NCI-H524 treated with DMSO at 0.1 percent for 48 hours (cell line): ENCODE data around the gene TKT.
"Not testable (repeated sequence)": the region's sequence is repeated elsewhere in the genome, so short reads cannot be mapped to it uniquely, and the experiment has no call there.

Source experiments
- DNase-seq: peaks from one replicate; lab custom pipeline; 2025; lab: John Stamatoyannopoulos, UW

Gene TKT, protein sequence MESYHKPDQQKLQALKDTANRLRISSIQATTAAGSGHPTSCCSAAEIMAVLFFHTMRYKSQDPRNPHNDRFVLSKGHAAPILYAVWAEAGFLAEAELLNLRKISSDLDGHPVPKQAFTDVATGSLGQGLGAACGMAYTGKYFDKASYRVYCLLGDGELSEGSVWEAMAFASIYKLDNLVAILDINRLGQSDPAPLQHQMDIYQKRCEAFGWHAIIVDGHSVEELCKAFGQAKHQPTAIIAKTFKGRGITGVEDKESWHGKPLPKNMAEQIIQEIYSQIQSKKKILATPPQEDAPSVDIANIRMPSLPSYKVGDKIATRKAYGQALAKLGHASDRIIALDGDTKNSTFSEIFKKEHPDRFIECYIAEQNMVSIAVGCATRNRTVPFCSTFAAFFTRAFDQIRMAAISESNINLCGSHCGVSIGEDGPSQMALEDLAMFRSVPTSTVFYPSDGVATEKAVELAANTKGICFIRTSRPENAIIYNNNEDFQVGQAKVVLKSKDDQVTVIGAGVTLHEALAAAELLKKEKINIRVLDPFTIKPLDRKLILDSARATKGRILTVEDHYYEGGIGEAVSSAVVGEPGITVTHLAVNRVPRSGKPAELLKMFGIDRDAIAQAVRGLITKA

DNA sequence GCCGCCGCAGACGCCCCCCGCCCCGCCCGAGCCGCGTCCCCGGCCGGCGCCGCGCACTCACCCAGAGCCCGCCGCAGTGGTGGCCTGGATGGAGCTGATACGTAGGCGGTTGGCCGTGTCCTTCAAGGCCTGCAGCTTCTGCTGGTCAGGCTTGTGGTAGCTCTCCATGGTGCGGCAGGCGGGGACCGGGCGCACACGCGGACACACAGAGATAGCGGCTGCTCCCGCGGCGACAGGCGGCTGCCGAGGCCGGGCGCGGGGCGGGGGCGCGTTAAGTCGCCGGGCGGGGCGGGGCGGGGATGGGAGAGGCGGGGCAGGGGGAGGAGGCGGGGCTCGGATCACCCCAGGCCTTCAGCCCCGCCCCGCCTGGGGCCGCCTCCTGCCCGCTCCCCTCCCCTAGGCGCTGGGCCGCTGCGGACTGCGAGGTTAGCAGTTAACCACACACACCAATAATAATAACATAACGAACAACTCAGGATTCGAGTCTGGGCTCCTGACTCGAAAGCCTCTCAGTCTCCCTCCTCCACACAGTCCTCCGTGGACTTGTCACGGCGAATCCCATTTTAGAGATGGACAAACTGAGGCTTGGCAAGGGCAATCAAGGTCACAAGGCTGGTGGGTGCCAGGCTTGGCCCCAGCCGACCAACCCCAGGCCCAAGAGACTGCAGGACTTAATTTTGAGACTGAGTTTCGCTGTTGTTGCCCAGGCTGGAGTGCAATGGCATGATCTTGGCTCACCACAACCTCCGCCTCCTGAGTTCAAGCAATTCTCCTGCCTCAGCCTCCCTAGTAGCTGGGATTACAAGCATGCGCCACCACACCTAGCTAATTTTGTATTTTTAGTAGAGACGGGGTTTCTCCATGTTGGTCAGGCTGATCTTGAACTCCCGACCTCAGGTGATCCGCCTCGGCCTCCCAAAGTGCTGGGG, at the start of gene TKT:
Gene TKT, minus strand, starts transcription at position 248 of the 929 bp plus-strand sequence. Its CDS starts 80 bp downstream, at position 168.
- DNase-seq: no peak

GRCh38 chr3:53303957-53304356, 48.1 kb upstream of the TKT start:
- DNase-seq: no peak

- DNase-seq: no peak
Measured at GRCh38 chr3:53303549-53303948, 47.7 kb upstream of the TKT start.

- DNase-seq: no peak
Measured at GRCh38 chr3:53300826-53301225, 45.0 kb upstream of the TKT start.

DNA sequence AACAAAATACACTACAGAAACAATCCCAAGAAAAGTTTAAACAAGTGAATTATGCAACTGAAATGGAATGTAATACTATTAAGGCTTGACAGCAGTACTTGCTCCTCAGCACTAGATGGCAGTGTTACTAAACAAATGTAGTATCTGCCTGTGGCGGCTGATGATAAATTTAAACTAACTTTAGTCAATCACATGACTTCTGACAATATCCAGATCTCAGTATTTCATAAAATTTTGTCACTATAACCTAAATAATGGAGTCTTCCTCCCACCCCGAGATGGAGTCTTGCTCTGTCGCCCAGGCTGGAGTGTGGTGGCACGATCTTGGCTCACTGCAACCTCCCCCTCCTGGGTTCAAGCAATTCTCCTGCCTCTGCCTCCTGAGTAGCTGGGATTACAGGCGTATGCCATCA, 43.8 kb upstream of the TKT start:
- DNase-seq: not testable (repeated sequence)

GRCh38 chr3:53295410-53295809, 39.6 kb upstream of the TKT start:
- no peak for DNase-seq

- DNase-seq: no peak
Measured at GRCh38 chr3:53293867-53294266, 38.0 kb upstream of the TKT start.

DNA sequence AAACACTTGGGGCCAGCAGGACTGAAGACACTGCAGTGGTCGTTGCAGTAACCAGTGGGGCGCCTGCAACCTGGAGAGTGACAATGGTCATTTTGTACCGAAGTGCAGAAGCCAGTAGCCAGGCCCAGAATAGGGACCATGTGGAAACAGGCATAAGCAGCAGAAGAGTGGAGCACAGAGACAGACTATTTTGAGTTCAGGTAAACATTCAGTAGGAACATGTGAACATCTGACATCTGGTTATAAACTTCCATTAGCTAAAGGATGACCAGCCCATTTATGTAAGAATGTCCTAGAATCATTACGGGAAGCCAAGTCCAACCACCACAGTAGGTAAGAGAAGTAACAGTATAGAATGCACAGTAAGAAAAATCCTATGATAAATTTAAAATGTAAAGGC, 32.4 kb upstream of the TKT start:
- DNase-seq: no peak

DNA sequence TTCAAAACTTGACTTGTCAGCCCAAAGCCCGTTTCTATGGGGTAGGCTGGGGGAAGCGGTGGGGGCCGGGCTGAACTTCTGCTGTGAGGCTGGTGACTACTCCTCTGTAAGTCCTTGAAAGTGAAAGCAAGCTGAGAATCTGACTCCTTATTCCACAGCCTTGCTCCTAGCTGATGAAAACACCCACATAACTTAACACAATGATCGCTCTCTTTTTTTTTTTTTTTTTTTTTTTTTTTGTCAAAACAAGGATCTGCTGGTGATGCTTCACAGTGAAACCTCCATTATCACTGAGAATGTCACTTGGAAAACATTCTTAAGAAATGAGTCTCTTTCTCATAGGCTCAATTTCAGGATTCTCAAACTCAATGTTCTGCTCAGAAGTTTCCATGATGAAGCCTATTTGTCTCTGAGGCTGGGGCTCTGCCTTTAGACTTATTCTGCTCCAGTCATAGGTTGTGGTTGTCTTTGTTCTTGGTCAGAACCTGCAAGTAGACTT, 31.4 kb upstream of the TKT start:
- no peak for DNase-seq

GRCh38 chr3:53286727-53287126, 30.9 kb upstream of the TKT start:
- DNase-seq: no peak

- no peak for DNase-seq
Measured at GRCh38 chr3:53282581-53282980, 26.8 kb upstream of the TKT start.

DNA sequence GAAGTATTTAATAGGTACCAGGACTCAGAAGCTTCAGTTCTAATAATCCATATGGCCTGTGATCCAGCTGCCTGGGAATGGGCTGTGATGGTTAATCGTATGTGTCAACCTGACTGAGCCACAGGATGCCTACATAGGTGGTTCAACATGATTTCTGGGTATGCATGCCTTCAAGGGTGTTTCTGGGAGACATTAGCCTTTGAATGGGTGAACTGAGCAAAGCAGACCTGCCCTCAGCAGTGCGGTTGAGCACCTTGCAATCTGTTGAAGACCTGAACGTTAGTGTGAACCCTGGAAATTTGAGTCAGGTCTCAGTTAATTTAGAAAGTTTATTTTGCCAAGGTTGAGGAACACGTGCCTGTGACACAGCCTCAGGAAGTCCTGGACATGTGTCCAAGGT, 22.8 kb upstream of the TKT start:
- no peak for DNase-seq

GRCh38 chr3:53274938-53275605, 19.2 kb upstream of the TKT start:
- no peak for DNase-seq

GRCh38 chr3:53273146-53273670, 17.4 kb upstream of the TKT start:
- DNase-seq: no peak

DNA sequence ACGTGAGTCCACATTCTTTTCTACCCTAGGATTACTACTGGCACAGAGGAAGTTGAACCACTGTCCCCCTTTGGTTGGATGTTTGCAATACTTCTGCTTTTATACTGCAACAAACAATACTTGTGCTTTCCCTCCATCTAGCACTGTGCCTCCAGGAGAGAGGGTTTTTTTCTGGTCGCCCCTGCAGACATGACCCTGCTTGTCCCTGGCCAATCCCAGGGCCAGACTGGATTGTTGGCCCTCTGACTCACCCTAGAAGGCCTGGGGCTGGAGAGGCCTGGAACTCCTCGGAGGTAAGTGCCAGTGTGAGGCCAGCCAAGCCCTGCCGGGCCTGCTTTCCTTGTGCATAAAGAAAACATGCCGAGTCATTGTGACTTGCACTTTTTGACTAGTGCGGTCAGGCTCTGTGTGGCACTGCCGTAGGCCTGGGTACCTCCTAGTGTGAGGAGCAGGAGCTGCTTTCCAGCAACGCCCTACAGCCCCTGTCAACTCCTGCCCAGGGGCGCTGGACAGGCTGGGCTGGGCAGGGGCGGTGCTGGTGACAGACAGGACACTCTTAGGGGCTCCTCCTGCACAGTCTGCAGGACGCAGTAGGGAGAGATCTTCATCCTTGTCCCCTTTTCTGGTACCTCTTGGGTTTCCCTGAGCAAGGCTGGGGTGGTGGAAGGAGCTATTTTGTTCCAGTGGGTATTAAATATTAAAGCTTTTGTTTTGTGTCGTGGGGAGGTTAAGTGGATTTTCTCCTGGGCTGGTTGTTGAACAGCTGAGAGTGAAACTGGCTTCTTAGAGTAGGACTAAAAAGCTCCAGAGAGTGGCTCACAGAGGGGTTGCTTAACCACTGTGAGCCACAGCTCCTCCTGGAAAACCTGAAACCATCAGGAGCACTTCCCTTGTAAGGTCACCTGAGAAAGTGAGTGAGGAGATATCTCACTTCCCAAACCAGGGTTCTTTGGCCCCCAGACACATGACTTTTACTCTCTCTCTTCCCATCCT, 14.4 kb upstream of the TKT start:
- DNase-seq: no peak

DNA sequence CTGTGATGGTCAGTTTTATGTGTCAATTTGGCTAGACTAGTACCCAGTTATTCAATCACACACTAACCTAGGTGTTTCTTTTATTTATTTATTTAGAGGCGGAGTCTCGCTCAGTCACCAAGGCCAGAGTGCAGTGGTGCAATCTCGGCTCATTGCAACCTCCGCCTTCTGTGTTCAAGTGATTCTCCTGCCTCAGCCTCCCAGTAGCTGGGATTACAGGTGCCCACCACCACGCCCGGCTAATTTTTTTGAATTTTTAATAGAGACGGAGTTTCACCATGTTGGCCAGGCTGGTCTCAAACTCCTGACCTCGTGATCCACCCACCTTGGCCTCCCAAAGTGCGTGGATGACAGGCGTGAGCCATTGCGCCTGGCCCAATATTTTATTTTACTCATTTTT, 13.4 kb upstream of the TKT start:
- DNase-seq: not testable (repeated sequence)

DNA sequence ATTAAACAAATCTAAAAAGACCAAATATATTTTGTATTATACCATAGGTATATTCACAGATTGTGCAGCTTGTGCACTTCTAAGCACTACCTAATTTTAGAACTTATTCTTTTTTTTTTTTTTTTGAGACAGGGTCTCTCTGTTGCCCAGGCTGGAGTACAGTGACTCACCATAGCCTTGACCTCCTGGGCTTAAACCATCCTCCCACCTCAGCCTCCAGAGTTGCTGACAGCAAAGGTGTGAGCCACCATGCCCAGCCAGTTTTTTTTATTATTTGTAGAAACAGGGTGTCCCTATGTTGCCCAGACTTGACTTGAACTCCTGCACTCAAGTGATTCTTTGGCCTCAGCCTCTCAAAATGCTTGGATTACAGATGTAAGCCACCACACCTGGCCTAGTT, 11.9 kb upstream of the TKT start:
- no peak for DNase-seq

GRCh38 chr3:53264718-53265117, 8.9 kb upstream of the TKT start:
- no peak for DNase-seq

DNA sequence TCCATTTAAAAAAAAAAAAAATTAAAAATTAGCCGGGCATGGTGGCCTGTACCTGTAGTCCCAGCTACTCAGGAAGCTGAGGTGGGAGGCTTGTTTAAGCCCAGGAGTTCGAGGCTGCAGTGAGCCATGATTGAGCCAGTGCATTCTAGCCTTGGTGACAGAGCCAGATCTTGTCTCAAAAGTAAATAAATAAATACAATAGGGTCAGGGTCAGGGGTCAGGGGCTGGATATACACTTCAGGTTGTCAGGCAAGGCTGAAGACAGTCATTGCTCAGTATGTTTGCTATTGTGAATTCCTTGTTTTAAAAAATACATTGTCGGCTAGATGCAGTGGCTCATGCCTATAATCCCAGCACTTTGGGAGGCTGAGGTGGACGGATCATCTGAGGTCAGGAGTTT, 8.1 kb upstream of the TKT start:
- no peak for DNase-seq

DNA sequence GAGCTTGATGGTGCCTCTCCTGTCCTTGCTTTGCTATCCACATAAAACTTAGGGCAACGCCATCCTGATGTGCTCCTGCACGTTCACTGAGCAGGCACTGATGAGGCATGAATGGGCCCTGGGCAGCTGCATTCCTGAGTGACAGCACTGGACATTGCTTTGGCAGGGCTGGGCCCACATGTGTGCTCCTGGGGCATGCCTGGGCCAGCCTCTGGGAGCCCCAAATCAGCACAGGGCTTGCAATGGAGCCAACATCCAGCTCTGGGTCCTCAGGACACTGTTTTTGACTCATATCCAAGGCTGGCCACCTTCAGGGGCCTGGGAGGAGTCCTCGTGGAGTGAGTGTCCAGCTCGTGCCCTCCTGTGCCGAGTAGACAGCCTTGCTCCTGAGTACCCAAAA, 5.9 kb upstream of the TKT start:
- DNase-seq: no peak
